ENCODE results near the gene CPNE7.

CPNE7 gene

GRCh38 chr16:89638455-89638854, 62.9 kb downstream of the CPNE7 start:
- peaks cover 0 to 4% of the 10 kb centered on the region in 2 donors for H3K36me3 ChIP-seq (ENCODE audit: control insufficient read depth in 1 of 2, insufficient read depth in 2 of 2, low read length in 2 of 2)
- H3K9ac ChIP-seq (ENCODE audit: low read depth in 1 of 2, low read length in 2 of 2), result no peak overlapping the region
- H3K4me1 ChIP-seq (ENCODE audit: control insufficient read depth in 1 of 2, insufficient read depth in 2 of 2, low read length in 2 of 2), result peaks cover under 1 to 4% of the 10 kb centered on the region in 2 donors
- no peak overlapping the region for H3K27ac ChIP-seq (ENCODE audit: low read depth, low read length)
- no peak overlapping the region for H3K4me3 ChIP-seq (ENCODE audit: low read depth in 1 of 2, low read length in 2 of 2)
- H3K9me3 ChIP-seq (ENCODE audit: control insufficient read depth in 1 of 2, low read length in 2 of 2), result no peaks in the 10 kb centered on the region
- H3K27me3 ChIP-seq (ENCODE audit: control insufficient read depth in 1 of 2, insufficient read depth in 2 of 2, low read length in 2 of 2), result peaks cover 0 to 4% of the 10 kb centered on the region in 2 donors

- Histone ChIP-seq H3K4me1 (ENCODE audit: control insufficient read depth in 1 of 2, insufficient read depth in 2 of 2, low read length in 2 of 2) (peaks cover 0 to 4% of the 10 kb centered on the region in 2 donors), H3K27me3 (ENCODE audit: control insufficient read depth in 1 of 2, insufficient read depth in 2 of 2, low read length in 2 of 2) (peaks cover 0 to 3% of the 10 kb centered on the region in 2 donors), H3K9me3 (ENCODE audit: control insufficient read depth in 1 of 2, low read length in 2 of 2) (no peaks in the 10 kb centered on the region), H3K9ac (ENCODE audit: low read depth in 1 of 2, low read length in 2 of 2) (no peak overlapping the region), H3K36me3 (ENCODE audit: control insufficient read depth in 1 of 2, insufficient read depth in 2 of 2, low read length in 2 of 2) (peaks cover under 1 to 5% of the 10 kb centered on the region in 2 donors), H3K27ac (ENCODE audit: low read depth, low read length) (no peak overlapping the region), H3K4me3 (ENCODE audit: low read depth in 1 of 2, low read length in 2 of 2) (no peak overlapping the region)
Observed at GRCh38 chr16:89639385-89639784, 63.8 kb downstream of the CPNE7 start.

- no peak overlapping the region for H3K4me3 ChIP-seq (ENCODE audit: low read depth in 1 of 2, low read length in 2 of 2)
- H3K27ac ChIP-seq (ENCODE audit: low read depth, low read length), result no peak overlapping the region
- H3K4me1 ChIP-seq (ENCODE audit: control insufficient read depth in 1 of 2, insufficient read depth in 2 of 2, low read length in 2 of 2), result peaks cover 0 to 4% of the 10 kb centered on the region in 2 donors
- peaks cover 15 to 23% of the 10 kb centered on the region in 2 donors for H3K36me3 ChIP-seq (ENCODE audit: control insufficient read depth in 1 of 2, insufficient read depth in 2 of 2, low read length in 2 of 2)
- no peaks in the 10 kb centered on the region for H3K9me3 ChIP-seq (ENCODE audit: control insufficient read depth in 1 of 2, low read length in 2 of 2)
- H3K9ac ChIP-seq (ENCODE audit: low read depth in 1 of 2, low read length in 2 of 2), result no peak overlapping the region
- H3K27me3 ChIP-seq (ENCODE audit: control insufficient read depth in 1 of 2, insufficient read depth in 2 of 2, low read length in 2 of 2), result no peaks in the 10 kb centered on the region
Observed at GRCh38 chr16:89641458-89642119, 66.0 kb downstream of the CPNE7 start.

- Histone ChIP-seq H3K27me3 (ENCODE audit: control insufficient read depth in 1 of 2, insufficient read depth in 2 of 2, low read length in 2 of 2) (no peaks in the 10 kb centered on the region), H3K9ac (ENCODE audit: low read depth in 1 of 2, low read length in 2 of 2) (no peak overlapping the region), H3K36me3 (ENCODE audit: control insufficient read depth in 1 of 2, insufficient read depth in 2 of 2, low read length in 2 of 2) (peaks cover 20 to 30% of the 10 kb centered on the region in 2 donors), H3K4me1 (ENCODE audit: control insufficient read depth in 1 of 2, insufficient read depth in 2 of 2, low read length in 2 of 2) (peaks cover 0 to 4% of the 10 kb centered on the region in 2 donors), H3K4me3 (ENCODE audit: low read depth in 1 of 2, low read length in 2 of 2) (no peak overlapping the region), H3K27ac (ENCODE audit: low read depth, low read length) (no peak overlapping the region), H3K9me3 (ENCODE audit: control insufficient read depth in 1 of 2, low read length in 2 of 2) (no peaks in the 10 kb centered on the region)
Observed at GRCh38 chr16:89642574-89642973, 67.0 kb downstream of the CPNE7 start.

GRCh38 chr16:89643769-89644300, 68.3 kb downstream of the CPNE7 start:
- Histone ChIP-seq H3K9ac (ENCODE audit: low read depth in 1 of 2, low read length in 2 of 2) (no peak overlapping the region), H3K4me1 (ENCODE audit: control insufficient read depth in 1 of 2, insufficient read depth in 2 of 2, low read length in 2 of 2) (peaks cover 0 to 4% of the 10 kb centered on the region in 2 donors), H3K9me3 (ENCODE audit: control insufficient read depth in 1 of 2, low read length in 2 of 2) (no peaks in the 10 kb centered on the region), H3K4me3 (ENCODE audit: low read depth in 1 of 2, low read length in 2 of 2) (no peak overlapping the region), H3K36me3 (ENCODE audit: control insufficient read depth in 1 of 2, insufficient read depth in 2 of 2, low read length in 2 of 2) (peaks cover 20 to 33% of the 10 kb centered on the region in 2 donors), H3K27ac (ENCODE audit: low read depth, low read length) (no peak overlapping the region), H3K27me3 (ENCODE audit: control insufficient read depth in 1 of 2, insufficient read depth in 2 of 2, low read length in 2 of 2) (no peaks in the 10 kb centered on the region)

GRCh38 chr16:89645122-89645521, 69.6 kb downstream of the CPNE7 start:
- no peak overlapping the region for H3K27ac ChIP-seq (ENCODE audit: low read depth, low read length)

GRCh38 chr16:89646270-89646669, 70.7 kb downstream of the CPNE7 start:
- Histone ChIP-seq H3K4me1 (ENCODE audit: control insufficient read depth in 1 of 2, insufficient read depth in 2 of 2, low read length in 2 of 2) (peaks cover 0 to 4% of the 10 kb centered on the region in 2 donors), H3K9me3 (ENCODE audit: control insufficient read depth in 1 of 2, low read length in 2 of 2) (no peaks in the 10 kb centered on the region), H3K27me3 (ENCODE audit: control insufficient read depth in 1 of 2, insufficient read depth in 2 of 2, low read length in 2 of 2) (no peaks in the 10 kb centered on the region), H3K36me3 (ENCODE audit: control insufficient read depth in 1 of 2, insufficient read depth in 2 of 2, low read length in 2 of 2) (peaks cover 23 to 42% of the 10 kb centered on the region in 2 donors), H3K4me3 (ENCODE audit: low read depth in 1 of 2, low read length in 2 of 2) (no peak overlapping the region), H3K27ac (ENCODE audit: low read depth, low read length) (no peak overlapping the region), H3K9ac (ENCODE audit: low read depth in 1 of 2, low read length in 2 of 2) (no peak overlapping the region)

More at GRCh38 chr16:89645122-89645521, 69.6 kb downstream of the CPNE7 start:
- no peak overlapping the region for H3K4me3 ChIP-seq (ENCODE audit: low read depth in 1 of 2, low read length in 2 of 2)
- H3K4me1 ChIP-seq (ENCODE audit: control insufficient read depth in 1 of 2, insufficient read depth in 2 of 2, low read length in 2 of 2), result peaks cover 0 to 4% of the 10 kb centered on the region in 2 donors
- no peak overlapping the region for H3K9ac ChIP-seq (ENCODE audit: low read depth in 1 of 2, low read length in 2 of 2)
- H3K27me3 ChIP-seq (ENCODE audit: control insufficient read depth in 1 of 2, insufficient read depth in 2 of 2, low read length in 2 of 2), result no peaks in the 10 kb centered on the region
- no peaks in the 10 kb centered on the region for H3K9me3 ChIP-seq (ENCODE audit: control insufficient read depth in 1 of 2, low read length in 2 of 2)
- H3K36me3 ChIP-seq (ENCODE audit: control insufficient read depth in 1 of 2, insufficient read depth in 2 of 2, low read length in 2 of 2), result peaks cover 20 to 37% of the 10 kb centered on the region in 2 donors
